MV-4-11 (cell line): ENCODE data around the gene ACHE.

Source experiments
- DNase-seq: peaks from one replicate; lab custom pipeline; 2025; lab: John Stamatoyannopoulos, UW

ACHE gene

DNA sequence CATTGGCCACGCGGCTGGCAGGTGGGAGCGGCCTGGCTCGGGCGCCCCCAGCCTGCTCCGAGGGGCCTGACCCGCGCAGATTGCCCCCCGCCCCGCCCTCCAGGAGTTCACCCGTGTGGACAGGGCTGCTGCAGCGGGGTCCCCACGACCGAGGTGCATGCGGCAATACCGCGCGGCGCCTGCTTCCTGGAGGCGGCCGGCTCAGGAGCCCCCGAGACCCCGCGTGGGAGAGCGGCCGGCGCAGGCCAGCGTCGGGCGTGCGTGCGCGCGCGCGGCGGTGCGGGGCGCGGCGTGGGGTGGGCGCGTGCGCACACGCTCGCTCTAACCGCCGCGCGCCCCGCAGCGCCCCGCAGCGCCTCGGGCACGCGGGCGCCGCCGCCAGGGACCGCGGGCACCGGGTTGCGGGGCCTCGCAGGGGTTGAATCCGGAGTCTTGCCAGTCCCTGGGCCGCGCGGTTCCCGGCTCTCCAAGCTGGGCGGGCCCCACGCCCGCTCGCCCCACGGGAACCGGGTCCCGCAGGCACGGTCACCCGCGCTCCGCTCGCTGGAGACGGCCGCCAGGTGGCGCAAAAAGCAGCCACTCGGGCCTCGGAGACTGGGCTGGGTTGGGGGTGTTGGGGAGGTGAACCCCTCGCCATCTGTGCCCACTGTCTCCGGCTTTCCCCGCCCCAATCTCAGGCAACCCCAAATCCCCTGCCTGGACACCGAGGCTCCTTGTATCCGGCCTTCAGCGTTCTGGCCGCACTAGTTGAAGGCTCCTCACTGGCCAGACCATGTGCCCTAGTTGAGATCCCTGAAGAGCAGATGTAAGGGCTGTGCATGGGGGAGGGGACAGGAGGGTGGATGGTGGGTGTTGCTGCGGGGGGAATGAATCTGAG, 1.3 kb upstream of the ACHE start:
- peak; percentile 18 for DNase-seq

DNA sequence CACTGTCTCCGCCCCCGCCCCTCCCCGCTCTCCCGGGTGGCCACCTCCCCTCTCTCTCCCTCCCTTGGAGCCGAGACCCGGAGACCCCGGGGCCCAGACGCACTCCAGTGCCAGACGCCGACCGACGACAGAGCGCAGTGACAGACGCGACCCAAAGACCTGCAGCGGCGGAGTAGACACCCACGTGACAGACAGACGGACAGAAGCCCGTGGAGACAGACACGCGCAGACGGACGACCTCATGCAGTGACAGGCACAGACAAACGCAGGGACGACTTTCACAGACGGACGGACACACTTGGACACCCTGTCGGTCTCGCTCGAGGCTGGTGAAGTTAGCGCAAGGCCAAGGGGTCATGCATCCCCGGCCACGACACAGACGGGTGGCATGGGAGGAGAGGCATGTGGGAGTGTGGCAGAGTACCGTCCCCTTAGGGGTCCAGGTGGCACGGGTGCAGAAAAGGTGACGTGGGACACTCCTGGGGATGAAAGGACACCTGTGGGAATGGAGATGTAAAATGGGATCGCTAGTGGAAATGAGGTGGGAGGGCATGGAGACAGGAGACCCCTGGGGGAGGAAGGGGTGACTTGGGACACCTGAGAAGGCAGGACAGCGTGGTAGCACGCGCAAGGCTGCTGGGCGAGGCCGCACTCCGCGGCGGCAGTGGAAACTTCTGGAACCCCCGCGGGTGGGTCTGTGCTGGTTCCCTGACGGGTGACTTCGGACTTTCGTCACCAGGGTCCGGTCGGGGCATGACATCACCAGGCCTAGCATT, 456 bp upstream of the ACHE start:
- DNase-seq = no peak

DNA sequence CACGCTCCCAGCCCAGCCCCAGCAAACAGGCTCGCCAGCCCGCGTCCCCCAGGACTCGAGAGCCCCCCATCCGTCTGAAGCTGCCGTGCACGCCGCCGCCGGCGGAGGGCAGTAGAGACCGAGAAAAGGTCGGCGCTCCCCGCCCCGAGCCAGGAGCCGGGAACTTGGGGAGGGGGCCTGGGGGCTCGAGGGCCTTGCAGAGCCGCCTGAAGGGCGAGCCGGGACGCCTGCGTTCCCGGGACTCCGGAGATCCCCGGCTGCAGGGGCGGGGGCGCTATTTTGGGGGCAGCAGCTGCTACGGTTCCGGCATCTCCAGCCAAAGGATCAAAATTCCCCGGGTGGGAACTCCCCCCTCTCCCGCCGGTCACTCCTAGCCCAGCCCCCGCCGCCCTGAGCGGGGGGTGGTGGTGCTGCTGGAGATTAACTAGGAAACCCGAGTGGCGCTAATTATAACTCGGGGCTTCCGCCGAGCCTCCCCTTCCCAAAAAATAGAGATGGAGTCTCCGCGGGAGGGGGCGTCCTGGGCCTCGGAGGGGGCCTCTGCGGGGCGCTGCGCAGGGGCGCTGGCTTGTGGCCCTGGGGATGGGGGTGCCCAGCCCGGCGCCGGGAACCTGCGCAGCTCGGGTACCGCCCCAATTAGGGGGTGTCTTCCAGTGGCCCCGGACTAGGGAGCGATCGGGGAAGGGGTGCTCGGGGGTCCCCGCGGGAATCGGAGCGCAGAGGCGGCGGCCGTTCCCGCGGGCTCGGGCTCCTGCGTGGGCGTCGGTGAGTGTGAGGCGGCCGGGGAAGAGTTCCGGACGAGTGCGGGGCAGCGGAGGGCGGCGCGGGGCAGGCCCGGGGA, 608 bp downstream of the ACHE start:
- no peak for DNase-seq

DNA sequence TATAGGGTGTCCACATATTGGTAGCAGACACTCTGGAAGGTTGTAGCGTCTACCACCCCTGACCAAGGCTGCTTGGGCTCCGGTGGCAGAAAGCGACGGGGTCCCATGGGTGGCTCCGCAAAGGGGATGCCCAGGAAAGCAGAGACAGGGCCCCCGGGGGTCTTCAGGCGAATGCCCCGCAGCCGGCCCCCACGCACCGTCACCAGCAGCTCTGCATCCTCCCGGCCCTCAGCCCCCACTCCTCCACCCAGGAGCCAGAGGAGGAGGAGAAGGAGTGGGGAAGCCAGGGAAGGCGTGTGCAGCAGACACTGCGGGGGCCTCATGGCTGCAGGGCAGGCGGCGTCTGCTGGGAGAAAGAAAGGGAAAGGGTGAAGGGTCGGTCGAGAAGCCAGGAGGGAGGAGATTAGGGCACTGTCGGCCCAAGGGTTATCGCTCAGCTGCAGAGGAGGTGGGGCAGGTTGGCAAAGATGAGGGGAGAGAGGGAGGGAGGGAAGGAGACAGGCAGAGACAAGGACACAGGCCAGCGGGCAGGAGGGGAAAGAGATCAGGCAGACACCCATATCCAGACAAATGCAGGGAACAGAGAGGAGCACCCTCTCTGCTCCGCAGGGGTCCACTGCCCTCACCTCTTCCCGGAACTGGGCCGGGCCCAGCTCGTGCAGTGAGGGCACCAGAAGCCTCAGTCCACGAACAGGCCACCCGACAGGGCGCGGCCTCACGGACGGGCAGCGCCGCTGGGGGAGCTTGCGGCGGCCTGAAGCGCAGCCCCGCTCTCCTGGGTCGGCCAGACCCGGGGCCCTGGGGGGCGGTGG, 1.6 kb downstream of the ACHE start:
- no peak for DNase-seq

DNA sequence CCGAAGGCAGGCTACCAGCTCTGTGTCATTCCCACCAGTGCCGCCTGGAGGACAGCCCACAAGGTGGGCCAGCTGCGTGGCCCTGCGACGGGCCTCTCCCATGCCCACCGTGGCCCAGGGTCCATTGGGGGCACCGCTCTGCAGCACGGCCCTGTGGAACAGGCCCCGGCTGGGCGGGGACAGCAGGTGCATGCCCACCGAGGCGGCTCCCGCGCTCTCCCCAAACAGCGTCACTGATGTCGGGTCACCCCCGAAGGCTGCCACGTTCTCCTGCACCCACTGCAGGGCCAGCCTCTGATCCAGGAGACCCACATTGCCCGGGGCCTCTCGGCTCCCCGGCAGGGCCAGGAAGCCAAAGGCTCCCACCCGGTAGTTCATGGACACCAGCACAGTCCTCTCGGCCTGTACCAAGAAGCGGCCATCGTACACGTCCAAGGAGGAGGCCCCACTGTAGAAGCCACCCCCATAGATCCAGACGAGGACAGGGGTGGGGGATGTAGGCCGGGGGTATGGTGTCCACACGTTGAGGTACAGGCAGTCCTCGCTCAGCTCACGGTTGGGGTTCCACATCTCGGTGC, 2.3 kb downstream of the ACHE start:
- no peak for DNase-seq

DNA sequence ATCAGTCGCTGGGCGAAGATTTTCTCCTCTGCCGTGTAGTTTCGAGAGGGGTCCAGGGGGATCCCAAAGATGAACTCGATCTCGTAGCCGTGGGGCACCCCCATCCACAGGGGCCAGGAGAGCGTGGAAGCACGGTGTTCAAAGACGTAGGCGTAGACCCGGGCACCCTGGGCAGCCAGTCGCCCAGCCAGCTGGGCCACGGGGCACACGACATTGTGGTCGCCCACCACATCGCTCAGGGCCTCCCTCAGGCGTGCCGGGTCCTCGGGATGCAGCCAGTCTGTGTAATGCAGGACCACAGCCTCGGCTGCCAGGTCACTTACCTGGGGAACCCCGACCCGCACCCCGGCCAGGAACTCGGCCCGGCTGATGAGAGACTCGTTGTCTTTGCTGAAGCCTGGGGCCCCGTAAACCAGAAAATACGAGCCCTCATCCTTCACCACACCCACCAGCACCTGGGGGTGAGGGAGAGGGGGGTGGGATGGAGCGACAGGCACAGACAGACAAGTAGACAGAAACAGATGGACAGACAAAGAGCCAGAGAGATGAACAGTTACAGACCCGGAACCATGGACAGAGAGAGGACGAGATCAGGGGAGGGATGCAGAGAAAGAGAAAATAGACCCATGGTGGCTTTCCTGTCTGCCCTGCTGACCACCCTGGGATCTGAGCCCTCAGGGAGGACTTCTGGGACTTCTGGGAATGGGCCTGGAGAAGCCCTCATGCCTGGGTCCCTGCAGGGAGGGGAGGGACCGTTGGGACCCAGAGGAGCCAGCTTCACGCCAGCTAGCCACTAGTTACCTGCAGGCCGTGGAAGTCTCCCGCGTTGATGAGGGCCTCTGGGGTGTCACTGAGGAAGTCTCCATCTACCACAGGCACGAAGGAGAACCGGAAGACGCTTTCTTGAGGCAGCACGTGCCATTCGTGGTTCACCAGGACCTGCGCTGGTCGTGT, 3.0 kb downstream of the ACHE start:
- DNase-seq = peak; percentile 34

DNA sequence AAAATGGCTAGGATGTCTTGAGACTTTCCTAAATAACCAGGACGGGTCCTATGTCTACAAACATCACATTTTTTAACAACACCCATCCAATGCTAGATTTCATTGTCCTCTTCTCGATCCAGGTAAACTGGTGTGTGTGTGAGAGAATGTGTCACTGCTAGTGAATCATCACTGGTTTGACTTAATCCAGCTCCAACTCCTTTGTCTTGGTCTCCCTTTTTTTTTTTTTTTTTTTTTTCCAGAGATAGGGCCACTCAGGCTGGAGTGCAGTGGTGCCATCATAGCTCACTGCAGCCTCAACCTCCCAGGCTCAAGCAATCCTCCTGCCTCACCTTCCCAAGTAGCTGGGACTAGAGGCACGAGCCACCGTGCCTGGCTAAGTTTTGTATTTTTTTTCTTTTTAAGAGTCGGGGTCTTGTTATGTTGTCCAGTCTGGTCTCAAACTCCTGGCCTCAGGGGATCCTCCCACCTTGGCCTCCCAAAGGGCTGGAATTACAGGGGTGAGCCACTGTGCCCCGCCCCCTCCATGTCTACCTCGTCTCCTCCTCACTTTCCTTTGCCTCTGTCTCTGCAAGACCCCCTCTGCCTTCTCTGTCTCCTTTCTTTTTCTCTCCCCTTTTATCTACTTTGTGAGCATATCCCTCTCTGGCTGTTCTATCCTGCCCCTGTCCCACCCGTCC, 4.0 kb downstream of the ACHE start:
- no peak for DNase-seq

DNA sequence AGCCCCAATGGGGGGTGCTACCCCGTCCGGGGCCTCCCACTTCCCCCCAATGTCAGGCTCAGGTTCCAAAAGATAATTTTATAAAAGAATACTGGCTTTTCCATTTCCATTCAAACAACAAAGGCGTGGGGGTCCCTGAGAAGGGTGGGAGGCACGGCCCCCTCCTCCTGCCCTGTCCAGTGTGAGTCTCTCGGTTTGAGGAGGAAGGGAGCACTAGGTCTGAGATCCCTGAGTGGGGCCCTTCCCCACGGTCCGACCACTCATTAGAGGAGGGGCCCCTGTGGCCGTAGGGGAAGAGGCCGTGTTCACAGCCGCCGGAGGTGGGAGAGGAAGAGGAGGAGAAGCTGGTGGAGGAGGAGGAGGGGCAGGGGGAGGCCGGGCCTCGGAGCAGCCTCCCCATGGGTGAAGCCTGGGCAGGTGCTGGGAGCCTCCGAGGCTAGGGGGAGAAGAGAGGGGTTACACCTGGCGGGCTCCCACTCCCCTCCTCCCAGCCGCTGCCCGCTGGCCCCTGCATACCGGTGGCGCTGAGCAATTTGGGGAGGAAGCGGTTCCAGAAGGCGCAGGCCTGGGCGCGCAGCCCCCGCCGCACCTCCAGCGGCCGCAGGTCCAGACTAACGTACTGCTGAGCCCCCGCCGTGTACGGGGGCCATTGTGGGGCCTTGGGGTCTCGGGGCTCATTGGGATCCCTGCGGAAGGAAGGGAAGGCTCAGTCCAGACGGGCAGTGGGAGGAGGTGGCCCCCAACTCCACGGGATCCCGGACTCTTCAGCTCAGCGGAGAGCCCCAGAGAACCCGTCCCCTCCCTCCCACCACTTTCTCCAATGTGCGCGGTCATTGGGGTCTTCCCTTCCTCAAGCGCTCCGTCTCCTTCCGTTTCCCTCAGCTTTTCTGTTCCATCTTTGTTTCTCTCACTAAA, 4.8 kb downstream of the ACHE start:
- DNase-seq = no peak

DNA sequence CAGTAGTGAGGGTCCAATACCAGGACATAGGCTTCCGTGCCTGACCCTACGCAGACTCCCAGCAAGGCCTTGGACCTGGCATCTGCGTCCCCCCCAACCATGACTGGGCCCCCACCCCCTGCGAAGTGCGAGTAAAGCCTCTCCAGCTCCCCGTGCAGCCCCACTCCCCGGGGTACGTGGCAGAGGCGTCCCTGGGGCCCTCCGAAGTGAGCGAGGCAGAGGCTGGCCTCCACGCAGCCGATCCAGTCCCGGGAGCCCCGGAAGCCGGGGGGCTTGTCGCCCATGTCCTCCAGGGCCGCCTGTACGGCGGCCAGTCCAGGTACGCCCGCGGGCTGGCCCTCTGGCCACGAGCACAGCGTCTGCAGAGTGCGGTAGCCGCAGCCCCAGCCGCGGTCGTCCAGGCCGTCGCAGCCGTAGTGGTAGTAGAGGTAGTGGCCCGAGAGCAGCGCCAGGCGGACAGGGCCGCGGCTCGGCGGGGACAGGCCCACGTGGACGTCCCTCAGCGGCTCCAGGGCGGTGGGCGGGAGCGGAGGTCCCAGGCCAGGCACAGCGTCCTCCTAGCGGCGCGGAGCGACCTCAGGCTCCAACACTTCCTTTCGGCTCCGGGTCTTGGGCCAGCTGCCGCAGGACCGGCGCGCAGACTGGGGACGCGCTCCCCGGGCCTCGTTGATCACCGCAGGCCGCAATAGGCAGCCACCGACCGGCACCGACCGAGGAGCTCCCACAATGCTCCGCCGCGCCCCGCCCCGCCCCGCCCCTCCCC, 6.5 kb downstream of the ACHE start, which contains the start of gene UFSP1:
TSS of gene UFSP1 (minus strand) at position 728 of the 763 bp plus-strand sequence. CDS start at position 284, 444 bp downstream.
- DNase-seq = no peak

DNA sequence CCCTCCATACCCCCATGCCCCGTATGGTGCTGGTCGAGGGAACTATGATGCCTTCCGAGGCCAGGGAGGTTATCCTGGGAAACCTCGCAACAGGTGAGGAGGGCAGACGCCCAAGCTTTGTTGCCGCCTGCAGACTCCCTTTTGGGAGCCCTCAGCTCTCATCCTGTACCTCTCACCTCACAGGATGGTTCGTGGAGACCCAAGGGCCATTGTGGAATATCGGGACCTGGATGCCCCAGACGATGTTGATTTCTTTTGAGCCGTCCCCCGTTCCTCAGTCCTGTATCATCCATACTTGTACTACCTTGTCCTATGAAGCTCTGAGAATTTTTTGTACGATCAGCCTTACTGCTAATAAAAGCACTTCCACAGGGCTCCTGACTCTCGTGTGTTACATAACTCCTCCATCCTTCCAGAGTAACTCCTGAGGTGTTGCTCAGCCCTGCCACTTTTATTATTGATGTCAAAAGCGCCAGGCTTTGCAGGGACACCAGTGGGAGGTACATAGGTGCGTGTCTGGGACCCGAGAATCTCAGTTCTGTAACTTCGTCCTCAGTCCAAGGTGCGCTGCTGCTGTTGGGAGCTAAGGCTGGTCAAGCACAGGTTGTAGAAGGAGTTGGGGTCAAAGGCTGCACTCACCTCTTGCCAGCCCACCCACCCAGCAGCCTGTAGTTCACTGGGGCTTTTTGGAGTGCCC, 7.2 kb downstream of the ACHE start:
- DNase-seq = no peak

DNA sequence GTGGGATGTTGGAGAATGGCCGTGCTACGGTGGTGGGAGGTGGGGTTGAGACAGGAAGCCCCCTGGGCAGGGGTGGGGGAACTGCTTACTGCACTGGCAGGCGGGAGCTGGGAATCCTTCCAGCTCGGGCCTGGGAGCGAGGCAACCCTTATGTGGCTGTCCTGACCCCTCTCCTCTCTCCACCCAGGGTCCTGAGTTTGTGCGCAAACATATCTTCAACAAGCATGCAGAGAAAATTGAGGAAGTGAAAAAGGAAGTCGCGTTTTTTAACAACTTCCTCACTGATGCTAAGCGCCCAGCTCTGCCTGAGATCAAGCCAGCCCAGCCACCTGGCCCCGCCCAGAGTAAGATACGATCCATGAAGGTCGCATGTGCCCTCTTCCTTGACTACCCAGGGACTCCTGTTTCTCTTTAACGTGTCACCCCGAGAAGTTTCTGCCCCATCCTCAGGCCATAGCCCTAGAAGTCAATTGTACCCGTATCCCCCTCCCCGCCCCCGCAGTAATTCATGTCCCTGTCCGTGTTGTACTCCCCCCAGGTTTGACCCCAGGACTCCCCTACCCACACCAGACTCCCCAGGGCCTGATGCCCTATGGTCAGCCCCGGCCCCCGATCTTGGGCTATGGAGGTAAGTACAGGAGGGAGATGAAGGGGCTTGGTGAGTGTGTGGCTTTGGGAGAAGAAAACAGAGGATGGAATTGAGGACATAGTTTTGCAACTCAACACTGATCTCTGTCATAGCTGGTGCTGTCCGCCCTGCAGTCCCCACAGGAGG, 8.0 kb downstream of the ACHE start:
- peak; percentile 96 for DNase-seq

DNA sequence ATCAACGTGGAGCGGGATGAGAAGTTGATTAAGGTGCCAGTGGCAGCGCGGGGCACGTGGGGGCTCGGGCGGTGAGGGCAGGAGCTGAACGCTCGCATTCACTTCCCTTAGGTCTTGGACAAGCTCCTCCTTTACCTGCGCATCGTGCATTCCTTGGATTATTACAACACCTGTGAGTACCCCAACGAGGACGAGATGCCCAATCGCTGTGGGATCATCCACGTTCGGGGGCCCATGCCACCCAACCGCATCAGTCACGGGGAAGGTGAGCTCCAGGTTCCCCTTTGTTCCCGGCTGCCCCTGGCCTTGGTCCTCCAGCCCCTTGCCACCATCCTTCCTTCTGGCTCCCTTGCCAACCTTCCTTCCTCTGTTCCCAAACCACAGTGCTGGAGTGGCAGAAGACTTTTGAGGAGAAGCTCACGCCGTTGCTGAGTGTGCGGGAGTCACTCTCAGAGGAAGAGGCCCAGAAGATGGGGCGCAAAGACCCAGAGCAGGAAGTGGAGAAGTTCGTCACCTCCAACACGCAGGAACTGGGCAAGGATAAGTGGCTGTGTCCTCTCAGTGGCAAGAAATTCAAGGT, 8.7 kb downstream of the ACHE start:
- DNase-seq = no peak

DNA sequence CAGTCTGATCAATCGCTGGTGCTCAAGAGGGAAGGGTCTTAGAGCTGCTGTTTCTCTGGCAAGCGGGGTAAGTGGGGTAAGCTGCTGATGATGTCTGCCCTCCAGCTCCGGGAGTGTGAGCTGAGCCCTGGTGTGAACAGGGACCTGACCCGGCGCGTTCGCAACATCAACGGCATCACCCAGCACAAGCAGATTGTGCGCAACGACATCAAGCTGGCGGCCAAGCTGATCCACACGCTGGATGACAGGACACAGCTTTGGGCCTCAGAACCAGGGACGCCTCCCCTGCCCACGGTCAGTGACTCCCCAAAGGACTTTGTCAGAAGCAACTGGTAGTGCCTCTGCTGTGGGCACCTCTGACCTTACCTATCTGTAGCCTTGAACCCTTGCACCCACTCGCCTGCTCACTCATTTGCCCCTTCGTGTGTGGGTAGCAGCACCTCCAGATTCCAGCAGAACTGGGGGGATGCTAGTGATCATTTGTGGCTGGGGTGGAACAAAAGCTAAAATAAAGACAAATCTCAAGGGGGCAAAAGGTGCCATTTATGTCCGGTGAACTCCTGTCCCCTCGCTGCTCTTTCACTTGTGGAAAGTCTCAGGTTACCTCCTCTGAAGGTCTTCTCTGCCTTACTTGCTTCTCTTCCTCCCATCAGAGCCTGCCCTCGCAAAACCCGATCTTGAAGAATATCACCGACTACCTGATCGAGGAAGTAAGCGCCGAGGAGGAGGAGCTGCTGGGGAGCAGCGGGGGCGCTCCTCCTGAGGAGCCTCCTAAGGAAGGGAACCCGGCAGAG, 9.3 kb downstream of the ACHE start:
- DNase-seq = no peak

DNA sequence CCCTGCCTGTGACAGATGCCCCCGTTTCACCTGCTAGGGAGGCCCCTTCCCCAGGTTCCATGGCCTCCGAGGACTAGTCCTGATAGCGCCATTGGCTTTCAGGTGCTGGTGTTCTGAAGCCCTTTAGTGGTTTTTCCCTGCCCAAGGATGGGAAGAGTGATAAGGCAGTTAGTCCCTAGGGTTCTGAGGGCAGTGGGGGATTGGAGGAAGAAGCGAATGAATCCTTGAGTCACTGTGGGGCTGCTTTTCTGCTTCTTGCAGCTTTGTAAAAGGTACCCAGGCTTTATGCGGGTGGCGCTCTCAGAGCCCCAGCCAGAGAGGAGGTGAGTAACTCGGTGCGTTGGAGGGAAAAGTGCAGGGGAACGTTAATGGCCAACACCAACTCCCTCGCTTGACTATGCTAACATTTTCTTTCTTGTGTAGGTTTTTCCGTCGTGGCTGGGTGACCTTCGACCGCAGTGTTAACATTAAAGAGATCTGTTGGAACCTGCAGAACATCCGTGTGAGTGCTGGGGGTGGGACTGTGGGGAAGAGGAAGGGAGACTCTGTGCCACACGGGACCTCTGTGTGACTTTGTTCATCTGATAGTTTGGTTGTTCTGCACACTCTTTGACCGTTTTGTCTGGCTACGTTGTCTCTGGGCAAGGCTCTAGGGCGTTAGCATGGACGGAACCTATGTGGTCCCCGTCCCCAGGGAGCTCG, 10.1 kb downstream of the ACHE start:
- no peak for DNase-seq
